ENCODE results near the gene TMEM42. TPM values are rescaled to one million over a fixed set of nuclear protein-coding genes. Genes with fewer than 3 reads are reported as not detected.

The TMEM42 gene
- polyA plus RNA-seq, 1 donor from 2014 or later = 15.1 TPM

DNA sequence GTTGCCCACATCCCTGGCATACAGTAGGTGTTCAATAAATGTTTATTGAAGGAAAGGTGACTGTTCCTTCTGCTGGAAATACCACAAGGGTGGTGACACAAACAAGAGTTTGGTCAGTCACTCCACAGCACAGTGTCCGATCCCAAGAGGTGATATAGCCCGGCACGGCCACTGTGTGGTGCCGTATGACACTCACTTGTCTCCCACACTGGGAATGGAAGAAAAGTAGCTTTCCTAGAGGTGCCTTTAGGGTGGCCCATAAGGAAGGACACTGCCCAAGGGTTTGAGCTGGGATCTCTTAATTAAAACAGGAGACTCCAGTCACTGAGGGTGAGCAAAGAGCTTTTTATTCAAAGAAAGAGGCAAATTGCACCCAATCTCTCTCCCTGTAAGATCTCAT lies 53.2 kb downstream of the TMEM42 start:
- Histone ChIP-seq H3K79me2 (replicated peaks; ENCODE audit: insufficient read depth, low read length) (no peaks in the 10 kb centered on the region), H3K9me2 (ENCODE audit: insufficient read depth, low read length) (no peaks in the 10 kb centered on the region), H3K36me3 (ENCODE audit: insufficient read depth, low read length) (no peaks in the 10 kb centered on the region), H3K4me2 (ENCODE audit: low read length) (no peak overlapping the region), H3K9me3 (ENCODE audit: low read length) (no peaks in the 10 kb centered on the region), H4K20me1 (ENCODE audit: insufficient read depth) (no peaks in the 10 kb centered on the region), H2AFZ (ENCODE audit: low read depth, low read length) (no peak overlapping the region), H3F3A (ENCODE audit: insufficient read depth, low read length, poor library complexity, severe bottlenecking) (no peaks in the 10 kb centered on the region), H3K27ac (ENCODE audit: low read length) (no peak overlapping the region), H3K4me3 (ENCODE audit: low read length) (no peak overlapping the region), H3K27me3 (ENCODE audit: insufficient read depth, low read depth, low read length) (no peaks in the 10 kb centered on the region), H3K9ac (ENCODE audit: low read length) (no peak overlapping the region)
- TF ChIP-seq SMC3 (conservative IDR thresholded peaks at IDR 0.05; ENCODE audit: poor library complexity) (no peak), EZH2 (IDR thresholded peaks at IDR 0.05; ENCODE audit: borderline replicate concordance, insufficient read depth, low read length, poor library complexity, severe bottlenecking) (no peak), RAD21 (conservative IDR thresholded peaks at IDR 0.05) (no peak), POLR2AphosphoS5 (IDR thresholded peaks at IDR 0.05) (no peak), EP300 (conservative IDR thresholded peaks at IDR 0.05; ENCODE audit: poor library complexity, severe bottlenecking) (no peak), MXI1 (conservative IDR thresholded peaks at IDR 0.05; ENCODE audit: poor library complexity, severe bottlenecking) (no peak), TAF1 (IDR thresholded peaks at IDR 0.05; ENCODE audit: low read depth) (no peak)
- TF ChIP-seq, protein P1, sequence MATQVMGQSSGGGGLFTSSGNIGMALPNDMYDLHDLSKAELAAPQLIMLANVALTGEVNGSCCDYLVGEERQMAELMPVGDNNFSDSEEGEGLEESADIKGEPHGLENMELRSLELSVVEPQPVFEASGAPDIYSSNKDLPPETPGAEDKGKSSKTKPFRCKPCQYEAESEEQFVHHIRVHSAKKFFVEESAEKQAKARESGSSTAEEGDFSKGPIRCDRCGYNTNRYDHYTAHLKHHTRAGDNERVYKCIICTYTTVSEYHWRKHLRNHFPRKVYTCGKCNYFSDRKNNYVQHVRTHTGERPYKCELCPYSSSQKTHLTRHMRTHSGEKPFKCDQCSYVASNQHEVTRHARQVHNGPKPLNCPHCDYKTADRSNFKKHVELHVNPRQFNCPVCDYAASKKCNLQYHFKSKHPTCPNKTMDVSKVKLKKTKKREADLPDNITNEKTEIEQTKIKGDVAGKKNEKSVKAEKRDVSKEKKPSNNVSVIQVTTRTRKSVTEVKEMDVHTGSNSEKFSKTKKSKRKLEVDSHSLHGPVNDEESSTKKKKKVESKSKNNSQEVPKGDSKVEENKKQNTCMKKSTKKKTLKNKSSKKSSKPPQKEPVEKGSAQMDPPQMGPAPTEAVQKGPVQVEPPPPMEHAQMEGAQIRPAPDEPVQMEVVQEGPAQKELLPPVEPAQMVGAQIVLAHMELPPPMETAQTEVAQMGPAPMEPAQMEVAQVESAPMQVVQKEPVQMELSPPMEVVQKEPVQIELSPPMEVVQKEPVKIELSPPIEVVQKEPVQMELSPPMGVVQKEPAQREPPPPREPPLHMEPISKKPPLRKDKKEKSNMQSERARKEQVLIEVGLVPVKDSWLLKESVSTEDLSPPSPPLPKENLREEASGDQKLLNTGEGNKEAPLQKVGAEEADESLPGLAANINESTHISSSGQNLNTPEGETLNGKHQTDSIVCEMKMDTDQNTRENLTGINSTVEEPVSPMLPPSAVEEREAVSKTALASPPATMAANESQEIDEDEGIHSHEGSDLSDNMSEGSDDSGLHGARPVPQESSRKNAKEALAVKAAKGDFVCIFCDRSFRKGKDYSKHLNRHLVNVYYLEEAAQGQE (IDR thresholded peaks at IDR 0.05; ENCODE audit: borderline replicate concordance) = no peak
- TF ChIP-seq, protein P2, sequence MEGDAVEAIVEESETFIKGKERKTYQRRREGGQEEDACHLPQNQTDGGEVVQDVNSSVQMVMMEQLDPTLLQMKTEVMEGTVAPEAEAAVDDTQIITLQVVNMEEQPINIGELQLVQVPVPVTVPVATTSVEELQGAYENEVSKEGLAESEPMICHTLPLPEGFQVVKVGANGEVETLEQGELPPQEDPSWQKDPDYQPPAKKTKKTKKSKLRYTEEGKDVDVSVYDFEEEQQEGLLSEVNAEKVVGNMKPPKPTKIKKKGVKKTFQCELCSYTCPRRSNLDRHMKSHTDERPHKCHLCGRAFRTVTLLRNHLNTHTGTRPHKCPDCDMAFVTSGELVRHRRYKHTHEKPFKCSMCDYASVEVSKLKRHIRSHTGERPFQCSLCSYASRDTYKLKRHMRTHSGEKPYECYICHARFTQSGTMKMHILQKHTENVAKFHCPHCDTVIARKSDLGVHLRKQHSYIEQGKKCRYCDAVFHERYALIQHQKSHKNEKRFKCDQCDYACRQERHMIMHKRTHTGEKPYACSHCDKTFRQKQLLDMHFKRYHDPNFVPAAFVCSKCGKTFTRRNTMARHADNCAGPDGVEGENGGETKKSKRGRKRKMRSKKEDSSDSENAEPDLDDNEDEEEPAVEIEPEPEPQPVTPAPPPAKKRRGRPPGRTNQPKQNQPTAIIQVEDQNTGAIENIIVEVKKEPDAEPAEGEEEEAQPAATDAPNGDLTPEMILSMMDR (IDR thresholded peaks at IDR 0.05; ENCODE audit: poor library complexity, severe bottlenecking) = no peak

Other genes with a start within 250 kb of the TMEM42 start
- 51.9 and 64.1 TPM in 2 replicates for gene ZNF197, start 236.9 kb upstream of the TMEM42 start, polyA plus RNA-seq
- 10.3 and 14.9 TPM in 2 replicates for gene ZNF35, start 213.2 kb upstream of the TMEM42 start, polyA plus RNA-seq
- 14.3 and 16.0 TPM in 2 replicates for gene ZNF502, start 149.3 kb upstream of the TMEM42 start, polyA plus RNA-seq
- 5.6 and 7.3 TPM in 2 replicates for gene ZNF501, start 132.3 kb upstream of the TMEM42 start, polyA plus RNA-seq
- 17.6 and 18.4 TPM in 2 replicates for gene KIAA1143, start 100.3 kb upstream of the TMEM42 start, polyA plus RNA-seq
- 1.2 and 5.8 TPM in 2 replicates for gene KIF15, start 100.1 kb upstream of the TMEM42 start, polyA plus RNA-seq
- not detected in 2 replicates for gene TGM4, start 12.7 kb downstream of the TMEM42 start, polyA plus RNA-seq
- gene ZDHHC3, start 114.3 kb downstream of the TMEM42 start, polyA plus RNA-seq = 35.8 and 45.3 TPM in 2 replicates
- gene EXOSC7, start 114.3 kb downstream of the TMEM42 start, polyA plus RNA-seq = 80.3 and 87.5 TPM in 2 replicates
- gene CLEC3B, start 164.4 kb downstream of the TMEM42 start, polyA plus RNA-seq = 2.6 and 4.9 TPM in 2 replicates